ENCODE results near the gene RFC2.

Gene RFC2

GRCh38 chr7:74185636-74186035 lies 68.6 kb downstream of the RFC2 start:
- DNase-seq, result no peak

GRCh38 chr7:74185016-74185415 lies 69.2 kb downstream of the RFC2 start:
- DNase-seq, result no peak

GRCh38 chr7:74183653-74184450 lies 70.3 kb downstream of the RFC2 start:
- DNase-seq, result peak in 1 of 2 donors; percentile 24

- no peak for DNase-seq
These were observed 71.1 kb downstream of the RFC2 start for GRCh38 chr7:74183142-74183541.

- no peak for DNase-seq
These were observed 71.6 kb downstream of the RFC2 start for GRCh38 chr7:74182453-74183090.

GRCh38 chr7:74181821-74182220 lies 72.4 kb downstream of the RFC2 start:
- DNase-seq, result no peak

Data from CD4-positive, alpha-beta T cell treated with Interleukin-1 beta for 1 hour (primary cell).